Measurements from ENCODE around the gene INTS14.
"Not testable (repeated sequence)": the region's sequence is repeated elsewhere in the genome, so short reads cannot be mapped to it uniquely, and the experiment has no call there.

The INTS14 gene

DNA sequence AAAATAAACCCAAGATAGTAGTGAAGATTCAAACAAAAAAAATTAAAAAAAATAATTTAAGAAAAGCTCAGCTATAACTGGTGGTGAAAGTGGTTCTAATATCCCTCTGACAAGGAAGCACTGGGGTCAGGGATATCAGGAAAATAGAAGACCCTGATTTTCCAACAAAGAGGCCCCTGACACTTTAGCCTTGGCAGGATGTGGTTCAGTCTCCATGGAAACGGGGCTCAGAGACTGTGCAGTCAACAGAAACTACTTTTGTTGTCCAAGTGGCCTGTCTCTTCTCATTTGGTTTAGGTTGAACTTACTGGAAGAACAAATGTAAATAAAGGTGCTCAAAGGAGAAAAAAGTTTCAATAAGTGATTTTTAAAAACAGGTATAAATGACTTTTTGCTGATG, 27.2 kb downstream of the INTS14 start:
- DNase-seq (ENCODE audit: extremely low read depth in 1 of 2, low read depth in 1 of 2) = peak in 1 of 2 donors; percentile 22

GRCh38 chr15:65580287-65580686, 30.6 kb downstream of the INTS14 start:
- no peak for DNase-seq (ENCODE audit: extremely low read depth in 1 of 2, low read depth in 1 of 2)

GRCh38 chr15:65579762-65580161, 31.2 kb downstream of the INTS14 start:
- DNase-seq (ENCODE audit: extremely low read depth in 1 of 2, low read depth in 1 of 2) = no peak

- DNase-seq (ENCODE audit: extremely low read depth in 1 of 2, low read depth in 1 of 2) = no peak
These were observed 31.8 kb downstream of the INTS14 start for GRCh38 chr15:65578904-65579728.

- DNase-seq (ENCODE audit: extremely low read depth in 1 of 2, low read depth in 1 of 2) = no peak
These were observed 33.6 kb downstream of the INTS14 start for GRCh38 chr15:65577129-65577996.

GRCh38 chr15:65576664-65577063, 34.3 kb downstream of the INTS14 start:
- DNase-seq (ENCODE audit: extremely low read depth in 1 of 2, low read depth in 1 of 2) = no peak

DNA sequence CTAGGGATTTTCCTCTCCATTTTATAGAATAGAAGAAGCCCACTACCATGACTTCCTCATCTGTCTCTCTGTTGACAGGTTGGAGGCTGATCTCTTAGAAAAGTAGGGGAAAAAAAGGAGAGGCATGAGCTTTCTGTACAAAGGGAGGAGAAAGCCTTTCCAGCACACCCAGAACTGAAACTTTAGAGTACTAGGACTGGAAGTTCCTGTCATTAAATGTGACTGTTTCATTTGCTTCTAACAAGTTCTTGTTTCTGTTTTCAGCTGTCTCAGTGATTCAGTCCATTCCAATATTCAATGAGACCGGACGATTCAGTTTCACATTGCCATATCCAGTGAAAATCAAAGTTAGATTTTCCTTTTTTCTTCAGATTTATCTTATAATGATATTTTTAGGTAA, 39.0 kb downstream of the INTS14 start:
- no peak for DNase-seq (ENCODE audit: extremely low read depth in 1 of 2, low read depth in 1 of 2)

- no peak for DNase-seq (ENCODE audit: extremely low read depth in 1 of 2, low read depth in 1 of 2)
These were observed 41.2 kb downstream of the INTS14 start for GRCh38 chr15:65569728-65570127.

- DNase-seq (ENCODE audit: extremely low read depth in 1 of 2, low read depth in 1 of 2) = no peak
These were observed 49.0 kb downstream of the INTS14 start for GRCh38 chr15:65561934-65562333.

DNA sequence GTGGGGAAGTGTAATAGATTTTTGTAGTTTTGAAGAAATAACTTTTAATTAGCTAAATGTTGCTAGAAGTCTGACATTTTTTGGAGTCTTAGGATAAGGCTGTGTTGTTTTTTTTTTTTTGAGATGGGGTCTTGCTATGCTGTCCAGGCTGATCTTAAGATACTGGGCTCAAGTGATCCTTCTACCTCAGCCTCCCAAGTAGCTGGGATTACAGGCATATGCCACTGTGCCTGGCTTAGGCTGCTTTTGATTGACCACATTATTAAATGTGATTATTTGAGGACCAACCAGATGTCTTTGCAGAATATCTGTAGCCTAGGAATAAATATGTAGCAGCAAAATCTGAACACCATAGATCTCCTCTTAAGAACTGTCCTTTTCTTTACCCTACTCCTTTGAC, 51.0 kb downstream of the INTS14 start:
- no peak for DNase-seq (ENCODE audit: extremely low read depth in 1 of 2, low read depth in 1 of 2)

GRCh38 chr15:65558997-65559760, 51.8 kb downstream of the INTS14 start:
- DNase-seq (ENCODE audit: extremely low read depth in 1 of 2, low read depth in 1 of 2) = no peak

- DNase-seq (ENCODE audit: extremely low read depth in 1 of 2, low read depth in 1 of 2) = no peak
These were observed 52.6 kb downstream of the INTS14 start for GRCh38 chr15:65558336-65558735.

GRCh38 chr15:65556622-65557021, 54.3 kb downstream of the INTS14 start:
- DNase-seq (ENCODE audit: extremely low read depth in 1 of 2, low read depth in 1 of 2) = no peak

GRCh38 chr15:65553691-65554090, 57.2 kb downstream of the INTS14 start:
- DNase-seq (ENCODE audit: extremely low read depth in 1 of 2, low read depth in 1 of 2) = no peak

DNA sequence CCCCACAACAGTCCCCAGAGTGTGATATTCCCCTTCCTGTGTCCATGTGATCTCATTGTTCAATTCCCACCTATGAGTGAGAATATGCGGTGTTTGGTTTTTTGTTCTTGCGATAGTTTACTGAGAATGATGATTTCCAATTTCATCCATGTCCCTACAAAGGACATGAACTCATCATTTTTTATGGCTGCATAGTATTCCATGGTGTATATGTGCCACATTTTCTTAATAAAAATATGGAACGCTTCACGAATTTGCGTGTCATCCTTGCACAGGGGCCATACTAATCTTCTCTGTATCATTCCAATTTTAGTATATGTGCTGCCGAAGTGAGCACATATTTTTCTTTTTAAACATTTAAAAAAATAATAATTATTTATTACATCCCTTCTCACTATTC, 58.1 kb downstream of the INTS14 start:
- DNase-seq (ENCODE audit: extremely low read depth in 1 of 2, low read depth in 1 of 2) = not testable (repeated sequence)

- no peak for DNase-seq (ENCODE audit: extremely low read depth in 1 of 2, low read depth in 1 of 2)
These were observed 59.7 kb downstream of the INTS14 start for GRCh38 chr15:65551183-65551582.

DNA sequence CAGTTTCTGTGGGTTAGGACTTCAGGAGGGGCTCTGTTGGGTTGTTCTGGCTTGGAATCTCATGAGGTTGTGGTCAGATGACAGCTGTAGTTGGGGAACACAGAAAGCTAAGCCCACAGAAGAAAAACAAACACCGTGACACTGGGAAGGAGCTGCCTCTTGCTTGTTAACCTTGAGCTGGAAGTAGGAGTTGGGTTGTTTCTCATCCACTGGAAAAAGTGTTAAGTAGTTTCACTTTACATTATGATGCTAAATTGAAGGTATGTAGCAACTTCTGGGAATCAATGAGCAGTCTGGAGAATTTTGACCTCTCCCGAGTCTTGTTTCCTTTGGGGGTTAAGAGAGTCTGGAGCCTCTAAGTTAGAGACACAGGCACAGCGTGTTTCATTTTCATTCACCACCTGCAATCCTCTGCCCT, 60.2 kb downstream of the INTS14 start:
- DNase-seq (ENCODE audit: extremely low read depth in 1 of 2, low read depth in 1 of 2) = no peak

GRCh38 chr15:65549288-65549687, 61.6 kb downstream of the INTS14 start:
- DNase-seq (ENCODE audit: extremely low read depth in 1 of 2, low read depth in 1 of 2) = not testable (repeated sequence)

DNA sequence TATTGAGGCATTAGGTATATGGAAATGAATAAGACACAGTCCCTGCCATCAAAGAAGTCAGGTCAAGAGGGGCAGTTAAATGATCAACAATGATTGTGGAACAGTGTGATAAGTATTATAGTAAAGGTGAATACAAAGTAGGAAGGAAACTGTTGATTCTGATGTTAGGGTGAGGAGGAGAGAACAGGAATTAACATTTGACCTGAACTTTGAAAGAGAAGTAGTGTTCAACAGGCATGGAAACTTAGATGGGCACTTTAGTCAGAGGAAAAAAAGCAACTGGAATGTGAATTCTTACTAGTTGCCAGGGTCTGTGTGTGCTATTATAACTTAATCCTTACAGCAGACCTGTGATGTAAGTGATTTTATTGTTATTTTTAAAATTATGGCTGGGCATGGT, 63.1 kb downstream of the INTS14 start:
- DNase-seq (ENCODE audit: extremely low read depth in 1 of 2, low read depth in 1 of 2) = no peak

GRCh38 chr15:65541231-65541820, 69.6 kb downstream of the INTS14 start:
- no peak for DNase-seq (ENCODE audit: extremely low read depth in 1 of 2, low read depth in 1 of 2)

- no peak for DNase-seq (ENCODE audit: extremely low read depth in 1 of 2, low read depth in 1 of 2)
These were observed 70.6 kb downstream of the INTS14 start for GRCh38 chr15:65540314-65540713.

All from stimulated activated CD8-positive, alpha-beta memory T cell treated with anti-CD3 and anti-CD28 coated beads, Interleukin-7, amount 100 ng/mL, for 48 hours (primary cell).